NCI-H345 (cell line): ENCODE measurements around the gene SLC24A4.

Experiments used
- DNase-seq: peaks from one replicate; lab custom pipeline; 2025; lab: John Stamatoyannopoulos, UW

The SLC24A4 gene

GRCh38 chr14:92549859-92550230, 226.9 kb downstream of the SLC24A4 start:
- DNase-seq, result no peak
